ENCODE results near the gene MTTP. TPM values are rescaled to one million over a fixed set of nuclear protein-coding genes. Genes with fewer than 3 reads are reported as not detected.

Gene MTTP
- total RNA-seq, 1 donor from 2014 or later = 0.26 TPM

GRCh38 chr4:99585516-99585915, 10.9 kb downstream of the MTTP start:
- Mint-ChIP-seq H3K9me3 (ENCODE audit: unreplicated experiment) (no peaks in the 10 kb centered on the region), H3K4me3 (ENCODE audit: unreplicated experiment) (no peak overlapping the region), H3K36me3 (ENCODE audit: low read depth, unreplicated experiment) (no peaks in the 10 kb centered on the region), H3K27me3 (ENCODE audit: unreplicated experiment) (no peaks in the 10 kb centered on the region), H3K27ac (ENCODE audit: unreplicated experiment) (no peak overlapping the region), H3K4me1 (ENCODE audit: unreplicated experiment) (no peaks in the 10 kb centered on the region)
- DNase-seq (ENCODE audit: low spot score) = no peak
- no peak for TF ChIP-seq CTCF (IDR thresholded peaks at IDR 0.05; ENCODE audit: unreplicated experiment)

- no peaks in the 10 kb centered on the region for H3K36me3 Mint-ChIP-seq (ENCODE audit: low read depth, unreplicated experiment)
- no peaks in the 10 kb centered on the region for H3K9me3 Mint-ChIP-seq (ENCODE audit: unreplicated experiment)
- no peak for DNase-seq (ENCODE audit: low spot score)
- H3K4me3 Mint-ChIP-seq (ENCODE audit: unreplicated experiment) = no peak overlapping the region
- no peaks in the 10 kb centered on the region for H3K4me1 Mint-ChIP-seq (ENCODE audit: unreplicated experiment)
- no peaks in the 10 kb centered on the region for H3K27me3 Mint-ChIP-seq (ENCODE audit: unreplicated experiment)
- TF ChIP-seq CTCF (IDR thresholded peaks at IDR 0.05; ENCODE audit: unreplicated experiment) = no peak
- H3K27ac Mint-ChIP-seq (ENCODE audit: unreplicated experiment) = no peak overlapping the region
These were observed 11.7 kb downstream of the MTTP start for GRCh38 chr4:99586322-99586721.

- Mint-ChIP-seq H3K27ac (ENCODE audit: unreplicated experiment) (no peak overlapping the region), H3K27me3 (ENCODE audit: unreplicated experiment) (no peaks in the 10 kb centered on the region), H3K4me3 (ENCODE audit: unreplicated experiment) (no peak overlapping the region), H3K9me3 (ENCODE audit: unreplicated experiment) (no peaks in the 10 kb centered on the region), H3K36me3 (ENCODE audit: low read depth, unreplicated experiment) (no peaks in the 10 kb centered on the region), H3K4me1 (ENCODE audit: unreplicated experiment) (no peaks in the 10 kb centered on the region)
- TF ChIP-seq CTCF (IDR thresholded peaks at IDR 0.05; ENCODE audit: unreplicated experiment) = no peak
- no peak for DNase-seq (ENCODE audit: low spot score)
These were observed 12.2 kb downstream of the MTTP start for GRCh38 chr4:99586797-99587196.

- TF ChIP-seq CTCF (IDR thresholded peaks at IDR 0.05; ENCODE audit: unreplicated experiment) = no peak
- H3K4me3 Mint-ChIP-seq (ENCODE audit: unreplicated experiment) = no peak overlapping the region
These were observed 12.7 kb downstream of the MTTP start for GRCh38 chr4:99587309-99587708.

GRCh38 chr4:99587803-99588202, 13.2 kb downstream of the MTTP start:
- DNase-seq (ENCODE audit: low spot score) = no peak
- TF ChIP-seq CTCF (IDR thresholded peaks at IDR 0.05; ENCODE audit: unreplicated experiment) = no peak

More at GRCh38 chr4:99587309-99587708, 12.7 kb downstream of the MTTP start:
- no peak overlapping the region for H3K27ac Mint-ChIP-seq (ENCODE audit: unreplicated experiment)
- H3K36me3 Mint-ChIP-seq (ENCODE audit: low read depth, unreplicated experiment) = no peaks in the 10 kb centered on the region
- DNase-seq (ENCODE audit: low spot score) = no peak
- H3K27me3 Mint-ChIP-seq (ENCODE audit: unreplicated experiment) = no peaks in the 10 kb centered on the region
- H3K4me1 Mint-ChIP-seq (ENCODE audit: unreplicated experiment) = no peaks in the 10 kb centered on the region
- H3K9me3 Mint-ChIP-seq (ENCODE audit: unreplicated experiment) = no peaks in the 10 kb centered on the region

More at GRCh38 chr4:99587803-99588202, 13.2 kb downstream of the MTTP start:
- Mint-ChIP-seq H3K27me3 (ENCODE audit: unreplicated experiment) (no peaks in the 10 kb centered on the region), H3K9me3 (ENCODE audit: unreplicated experiment) (no peaks in the 10 kb centered on the region), H3K36me3 (ENCODE audit: low read depth, unreplicated experiment) (no peaks in the 10 kb centered on the region), H3K4me3 (ENCODE audit: unreplicated experiment) (no peak overlapping the region), H3K27ac (ENCODE audit: unreplicated experiment) (no peak overlapping the region), H3K4me1 (ENCODE audit: unreplicated experiment) (no peaks in the 10 kb centered on the region)
